Fibroblast of lung (primary cell): ENCODE data around the gene IRF2.

Experiments used
- CTCF ChIP-seq, 2 donors: IDR thresholded peaks in 1 of 2; conservative IDR thresholded peaks in 1 of 2; 1 replicate in 1 of 2; 2 replicates in 1 of 2; pipeline ENCODE4 v1.5.1; 2011 to 2012; ENCODE audit warnings: low read length in 2 of 2, control low read depth in 1 of 2, inconsistent platforms in 1 of 2, low read depth in 1 of 2, mild to moderate bottlenecking in 1 of 2
- EZH2 ChIP-seq: IDR thresholded peaks from 2 replicates; pipeline ENCODE4 v1.5.1; 2012; ENCODE audit warnings: low read length, control low read depth, mild to moderate bottlenecking; ENCODE audit errors: missing control alignments

GRCh38 chr4:184443318-184443717 is 31.0 kb downstream of the IRF2 start:
- TF ChIP-seq CTCF (conservative IDR thresholded peaks at IDR 0.05 in 1 of 2, IDR thresholded peaks at IDR 0.05 in 1 of 2; ENCODE audit: low read depth in 1 of 2, low read length in 2 of 2) (no peak), EZH2 (no peak)
